ENCODE results near the gene SS18L1. TPM values are rescaled to one million over a fixed set of nuclear protein-coding genes. Genes with fewer than 3 reads are reported as not detected.

SS18L1 gene
- total RNA-seq, 1 experiment from 2014 or later: 21.6 TPM

DNA sequence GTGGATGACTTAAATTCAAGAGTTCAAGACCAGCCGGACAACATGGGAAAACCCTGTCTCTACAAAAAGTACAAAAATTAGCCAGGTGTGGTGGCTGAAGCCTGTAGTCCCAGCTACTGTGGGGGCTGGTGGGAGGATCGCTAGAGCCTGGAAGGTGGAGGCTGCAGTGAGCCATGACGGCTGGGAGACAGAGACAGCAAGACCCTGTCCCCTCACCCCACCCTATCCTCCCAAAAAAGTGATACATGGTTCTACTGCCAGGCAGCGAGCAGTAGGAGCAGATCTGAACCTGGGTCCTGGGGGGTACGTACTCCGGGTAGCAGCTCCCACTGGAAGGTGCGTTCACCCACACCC is 2.5 kb upstream of the SS18L1 start:
- no peaks in the 10 kb centered on the region for H3K9me3 ChIP-seq (ENCODE audit: control insufficient read depth, insufficient read depth, low read depth, low read length)
- peaks cover 19% of the 10 kb centered on the region for H3K4me1 ChIP-seq (ENCODE audit: control insufficient read depth, insufficient read depth, low read length)
- ATAC-seq (no peak), DNase-seq (ENCODE audit: low read depth, low spot score) (no peak)
- TF ChIP-seq, protein P1, sequence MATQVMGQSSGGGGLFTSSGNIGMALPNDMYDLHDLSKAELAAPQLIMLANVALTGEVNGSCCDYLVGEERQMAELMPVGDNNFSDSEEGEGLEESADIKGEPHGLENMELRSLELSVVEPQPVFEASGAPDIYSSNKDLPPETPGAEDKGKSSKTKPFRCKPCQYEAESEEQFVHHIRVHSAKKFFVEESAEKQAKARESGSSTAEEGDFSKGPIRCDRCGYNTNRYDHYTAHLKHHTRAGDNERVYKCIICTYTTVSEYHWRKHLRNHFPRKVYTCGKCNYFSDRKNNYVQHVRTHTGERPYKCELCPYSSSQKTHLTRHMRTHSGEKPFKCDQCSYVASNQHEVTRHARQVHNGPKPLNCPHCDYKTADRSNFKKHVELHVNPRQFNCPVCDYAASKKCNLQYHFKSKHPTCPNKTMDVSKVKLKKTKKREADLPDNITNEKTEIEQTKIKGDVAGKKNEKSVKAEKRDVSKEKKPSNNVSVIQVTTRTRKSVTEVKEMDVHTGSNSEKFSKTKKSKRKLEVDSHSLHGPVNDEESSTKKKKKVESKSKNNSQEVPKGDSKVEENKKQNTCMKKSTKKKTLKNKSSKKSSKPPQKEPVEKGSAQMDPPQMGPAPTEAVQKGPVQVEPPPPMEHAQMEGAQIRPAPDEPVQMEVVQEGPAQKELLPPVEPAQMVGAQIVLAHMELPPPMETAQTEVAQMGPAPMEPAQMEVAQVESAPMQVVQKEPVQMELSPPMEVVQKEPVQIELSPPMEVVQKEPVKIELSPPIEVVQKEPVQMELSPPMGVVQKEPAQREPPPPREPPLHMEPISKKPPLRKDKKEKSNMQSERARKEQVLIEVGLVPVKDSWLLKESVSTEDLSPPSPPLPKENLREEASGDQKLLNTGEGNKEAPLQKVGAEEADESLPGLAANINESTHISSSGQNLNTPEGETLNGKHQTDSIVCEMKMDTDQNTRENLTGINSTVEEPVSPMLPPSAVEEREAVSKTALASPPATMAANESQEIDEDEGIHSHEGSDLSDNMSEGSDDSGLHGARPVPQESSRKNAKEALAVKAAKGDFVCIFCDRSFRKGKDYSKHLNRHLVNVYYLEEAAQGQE (IDR thresholded peaks at IDR 0.05; ENCODE audit: insufficient read depth in 1 of 2, low read depth in 2 of 2, low read length in 1 of 2): no peak
- peaks cover 31% of the 10 kb centered on the region for H3K36me3 ChIP-seq (ENCODE audit: control insufficient read depth, insufficient read depth, low read length)
- ChIA-PET POLR2A (interaction anchor here (0.9 kb wide), 1 partner anchor 19 kb away, joined by 4 read pairs; no protein-coding TSS in a partner anchor), CTCF (no interaction called here)
- in situ Hi-C loops (cut with HindIII; ENCODE audit: low pct_unique_long_range_greater_than_20kb, low sequenced_read_pairs) (no loop called here), intact Hi-C loops (cut with micrococcal nuclease; ENCODE audit: unreplicated experiment) (no loop called here)
- H3K27ac ChIP-seq (ENCODE audit: low read length): no peak overlapping the region
- no TSS peak for BruUV-seq (replicated peaks)
- peak overlapping the region; percentile 64 to 84; a peak in 3 of 4 replicates for H3K4me3 ChIP-seq (ENCODE audit: low read depth in 2 of 2, low read length in 2 of 2)
- no peaks in the 10 kb centered on the region for H3K27me3 ChIP-seq (ENCODE audit: control insufficient read depth, insufficient read depth, low read length)

DNA sequence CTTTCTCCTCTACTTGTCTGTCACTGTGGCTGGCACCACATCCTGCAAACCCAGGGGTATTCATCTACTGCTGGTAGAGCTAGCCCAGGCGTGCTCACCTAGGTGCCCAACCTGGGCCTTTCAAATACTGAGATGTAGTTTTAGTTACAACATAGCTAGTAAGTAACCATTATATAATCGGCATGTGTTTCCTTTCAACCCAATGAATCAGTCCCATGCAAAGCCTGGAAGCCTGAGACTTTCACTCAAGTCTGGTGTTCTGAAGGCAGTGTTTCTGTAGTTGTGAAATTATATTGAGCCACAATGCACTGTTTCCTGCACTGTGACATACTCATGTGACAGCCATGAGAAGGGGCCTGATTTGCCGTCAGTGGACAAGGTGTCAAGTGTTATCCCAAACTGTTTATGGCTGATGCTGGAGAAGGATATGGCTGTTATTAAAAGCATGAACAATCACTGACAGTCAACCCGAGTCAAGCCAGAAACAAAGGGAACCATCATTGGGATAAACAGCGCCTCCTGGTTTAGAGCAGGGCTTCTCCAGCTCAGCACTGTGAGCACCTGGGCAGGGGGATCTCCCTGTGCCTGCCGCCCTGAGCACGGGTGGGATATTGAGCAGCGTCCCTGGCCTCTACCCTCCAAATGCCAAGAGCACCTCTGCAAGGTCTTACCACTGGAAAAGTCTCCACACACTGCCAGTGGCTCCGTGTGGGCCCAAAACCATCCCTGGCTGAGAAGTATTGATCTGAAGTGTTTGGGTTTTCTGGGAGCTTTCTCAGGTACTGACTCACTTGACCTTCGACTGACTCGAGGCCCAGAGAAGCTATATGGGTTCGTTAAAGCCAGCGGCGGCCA is 1.9 kb upstream of the SS18L1 start:
- ATAC-seq (no peak), DNase-seq (ENCODE audit: low read depth, low spot score) (no peak)
- peaks cover 19% of the 10 kb centered on the region for H3K4me1 ChIP-seq (ENCODE audit: control insufficient read depth, insufficient read depth, low read length)
- POLR2A ChIA-PET: interaction anchor here (0.9 kb wide), 1 partner anchor 20 kb away, joined by 4 read pairs; no protein-coding TSS in a partner anchor
- H3K36me3 ChIP-seq (ENCODE audit: control insufficient read depth, insufficient read depth, low read length): peaks cover 29% of the 10 kb centered on the region
- peak overlapping the region; percentile 88 for H3K27ac ChIP-seq (ENCODE audit: low read length)
- CTCF ChIA-PET: interaction anchor here (0.9 kb wide), 1 partner anchor 131 kb away, joined by 3 read pairs; no protein-coding TSS in a partner anchor
- intact Hi-C loops (cut with micrococcal nuclease; ENCODE audit: unreplicated experiment) (no loop called here), in situ Hi-C loops (cut with HindIII; ENCODE audit: low pct_unique_long_range_greater_than_20kb, low sequenced_read_pairs) (no loop called here)
- H3K27me3 ChIP-seq (ENCODE audit: control insufficient read depth, insufficient read depth, low read length): no peaks in the 10 kb centered on the region
- TF ChIP-seq SIN3A (IDR thresholded peaks at IDR 0.05; ENCODE audit: borderline replicate concordance, insufficient read depth, low read depth, low read length) (0 out of 2 replicates have a peak, but pooled peaks have one; percentile 33), TCF7L2 (IDR thresholded peaks at IDR 0.05; ENCODE audit: low read depth, low read length) (no peak)
- H3K9me3 ChIP-seq (ENCODE audit: control insufficient read depth, insufficient read depth, low read depth, low read length): no peaks in the 10 kb centered on the region
- peak overlapping the region; percentile 64 to 84 for H3K4me3 ChIP-seq (ENCODE audit: low read depth in 2 of 2, low read length in 2 of 2)
- no TSS peak for BruUV-seq (replicated peaks)

DNA sequence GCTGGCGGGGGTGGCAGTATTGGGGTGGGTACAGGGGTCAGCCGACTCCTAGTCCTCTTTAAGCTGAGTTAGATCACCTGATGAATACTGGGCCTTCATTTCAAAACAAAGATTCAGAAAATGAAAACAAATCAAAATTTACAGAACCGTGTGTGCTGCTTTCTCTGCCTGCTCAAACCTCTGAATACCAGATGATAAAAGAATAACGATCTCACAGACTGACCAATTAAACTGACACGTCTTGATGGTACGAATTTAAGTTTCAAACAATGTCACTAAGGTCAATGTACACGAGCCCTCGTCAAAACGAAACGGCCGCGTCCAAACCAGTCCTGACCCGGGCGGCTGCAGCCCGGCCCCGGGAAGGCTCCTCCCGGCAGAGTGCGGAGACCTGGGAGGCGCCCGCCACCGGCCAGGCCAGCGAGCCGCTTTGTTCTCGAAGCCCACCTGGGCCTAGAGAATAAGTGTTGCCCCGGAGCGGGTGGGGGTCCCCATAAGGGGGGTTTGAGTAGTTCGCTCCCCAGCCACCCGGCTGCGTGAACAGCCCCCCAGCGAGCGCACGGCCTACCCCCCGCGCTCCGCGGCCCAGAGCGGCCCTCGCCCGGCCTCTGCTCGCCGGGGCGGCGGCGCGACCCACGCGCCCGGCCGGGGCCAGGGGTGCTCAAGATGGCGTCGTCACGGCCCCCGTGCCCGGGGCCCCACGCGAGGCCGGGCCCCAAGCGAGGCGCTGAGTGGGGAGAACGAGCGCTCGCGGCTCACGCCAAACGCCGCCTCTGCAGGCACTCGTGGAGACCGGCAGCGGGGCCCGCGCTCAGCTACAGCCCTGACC is 1.1 kb upstream of the SS18L1 start:
- no peaks in the 10 kb centered on the region for H3K9me3 ChIP-seq (ENCODE audit: control insufficient read depth, insufficient read depth, low read depth, low read length)
- intact Hi-C loops (cut with micrococcal nuclease; ENCODE audit: unreplicated experiment) (no loop called here), in situ Hi-C loops (cut with HindIII; ENCODE audit: low pct_unique_long_range_greater_than_20kb, low sequenced_read_pairs) (no loop called here)
- ATAC-seq (peak; percentile 20), DNase-seq (ENCODE audit: low read depth, low spot score) (no peak)
- H3K4me1 ChIP-seq (ENCODE audit: control insufficient read depth, insufficient read depth, low read length): peaks cover 22% of the 10 kb centered on the region
- H3K36me3 ChIP-seq (ENCODE audit: control insufficient read depth, insufficient read depth, low read length): peaks cover 25% of the 10 kb centered on the region
- TF ChIP-seq, protein P2, sequence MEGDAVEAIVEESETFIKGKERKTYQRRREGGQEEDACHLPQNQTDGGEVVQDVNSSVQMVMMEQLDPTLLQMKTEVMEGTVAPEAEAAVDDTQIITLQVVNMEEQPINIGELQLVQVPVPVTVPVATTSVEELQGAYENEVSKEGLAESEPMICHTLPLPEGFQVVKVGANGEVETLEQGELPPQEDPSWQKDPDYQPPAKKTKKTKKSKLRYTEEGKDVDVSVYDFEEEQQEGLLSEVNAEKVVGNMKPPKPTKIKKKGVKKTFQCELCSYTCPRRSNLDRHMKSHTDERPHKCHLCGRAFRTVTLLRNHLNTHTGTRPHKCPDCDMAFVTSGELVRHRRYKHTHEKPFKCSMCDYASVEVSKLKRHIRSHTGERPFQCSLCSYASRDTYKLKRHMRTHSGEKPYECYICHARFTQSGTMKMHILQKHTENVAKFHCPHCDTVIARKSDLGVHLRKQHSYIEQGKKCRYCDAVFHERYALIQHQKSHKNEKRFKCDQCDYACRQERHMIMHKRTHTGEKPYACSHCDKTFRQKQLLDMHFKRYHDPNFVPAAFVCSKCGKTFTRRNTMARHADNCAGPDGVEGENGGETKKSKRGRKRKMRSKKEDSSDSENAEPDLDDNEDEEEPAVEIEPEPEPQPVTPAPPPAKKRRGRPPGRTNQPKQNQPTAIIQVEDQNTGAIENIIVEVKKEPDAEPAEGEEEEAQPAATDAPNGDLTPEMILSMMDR (IDR thresholded peaks at IDR 0.05): no peak
- 0 out of 2 replicates have a peak, but pooled peaks have one; percentile 40 for TF ChIP-seq SIN3A (IDR thresholded peaks at IDR 0.05; ENCODE audit: borderline replicate concordance, insufficient read depth, low read depth, low read length)
- no peaks in the 10 kb centered on the region for H3K27me3 ChIP-seq (ENCODE audit: control insufficient read depth, insufficient read depth, low read length)
- H3K27ac ChIP-seq (ENCODE audit: low read length): peak overlapping the region; percentile 88
- BruUV-seq (replicated peaks): no TSS peak
- ChIA-PET POLR2A (no interaction called here), CTCF (interaction anchor here (0.9 kb wide), 1 partner anchor 132 kb away, joined by 3 read pairs; no protein-coding TSS in a partner anchor)
- peak overlapping the region; percentile 64 to 84 for H3K4me3 ChIP-seq (ENCODE audit: low read depth in 2 of 2, low read length in 2 of 2)

All from Panc1 (cell line).